HG03442 (cell line): ENCODE results near the gene ZNF398.

Experiments used
- ATAC-seq: cut with Tn5 transposase; IDR thresholded peaks from one replicate; pipeline ENCODE4 v1.9.1; 2021; ENCODE audit warnings: mild to moderate bottlenecking, moderate library complexity; ENCODE audit not compliant: unreplicated experiment

ZNF398 gene

DNA sequence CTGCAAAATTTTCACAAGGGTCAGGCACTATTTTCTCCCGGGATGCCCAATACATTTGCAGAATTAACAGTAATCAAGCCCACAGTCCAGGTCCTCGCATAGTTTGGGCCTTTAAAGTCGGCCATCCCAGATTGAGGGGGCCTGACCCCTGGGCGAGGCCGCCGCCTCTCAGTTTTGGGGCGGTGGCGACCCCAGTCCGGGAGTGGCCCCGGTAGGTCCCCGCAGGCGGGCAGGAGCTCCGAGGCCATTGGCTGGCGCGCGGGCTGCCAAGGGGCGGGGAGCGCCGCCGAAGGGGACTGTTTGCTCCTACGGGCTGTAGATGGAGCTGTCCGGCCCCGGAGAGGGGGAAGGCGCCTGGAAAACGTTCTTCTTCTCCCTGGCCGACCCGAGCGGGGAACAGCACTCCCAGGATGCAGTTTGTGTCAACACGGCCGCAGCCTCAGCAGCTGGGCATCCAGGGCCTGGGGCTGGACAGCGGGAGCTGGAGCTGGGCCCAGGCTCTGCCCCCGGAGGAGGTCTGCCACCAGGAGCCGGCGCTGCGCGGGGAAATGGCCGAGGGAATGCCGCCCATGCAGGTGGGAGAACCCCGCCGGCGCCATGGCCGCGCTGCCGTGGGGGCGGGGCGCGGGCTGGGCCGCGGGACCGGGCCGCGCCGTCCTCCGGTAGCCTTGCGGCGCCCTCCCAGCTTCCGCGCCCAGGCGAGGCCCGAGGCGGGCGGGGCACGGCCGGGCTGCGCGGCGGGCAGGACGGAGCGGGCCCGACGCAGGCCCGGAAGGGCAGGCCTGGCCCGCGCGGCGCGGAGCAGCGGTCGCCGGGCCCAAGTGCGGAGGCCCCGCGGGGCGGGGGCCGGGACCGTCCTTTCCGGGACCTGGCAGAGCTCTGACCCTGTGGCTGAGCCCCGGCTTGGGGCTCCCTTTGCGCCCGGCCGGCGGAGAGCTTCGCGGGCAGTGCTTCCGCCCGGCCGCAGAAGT is 48.2 kb downstream of the ZNF398 start, which contains the start of gene ZNF282:
TSS of gene ZNF282 (plus strand) at position 367 of the 971 bp plus-strand sequence. CDS start at position 411, 44 bp downstream.
- peak; percentile 86 for ATAC-seq

DNA sequence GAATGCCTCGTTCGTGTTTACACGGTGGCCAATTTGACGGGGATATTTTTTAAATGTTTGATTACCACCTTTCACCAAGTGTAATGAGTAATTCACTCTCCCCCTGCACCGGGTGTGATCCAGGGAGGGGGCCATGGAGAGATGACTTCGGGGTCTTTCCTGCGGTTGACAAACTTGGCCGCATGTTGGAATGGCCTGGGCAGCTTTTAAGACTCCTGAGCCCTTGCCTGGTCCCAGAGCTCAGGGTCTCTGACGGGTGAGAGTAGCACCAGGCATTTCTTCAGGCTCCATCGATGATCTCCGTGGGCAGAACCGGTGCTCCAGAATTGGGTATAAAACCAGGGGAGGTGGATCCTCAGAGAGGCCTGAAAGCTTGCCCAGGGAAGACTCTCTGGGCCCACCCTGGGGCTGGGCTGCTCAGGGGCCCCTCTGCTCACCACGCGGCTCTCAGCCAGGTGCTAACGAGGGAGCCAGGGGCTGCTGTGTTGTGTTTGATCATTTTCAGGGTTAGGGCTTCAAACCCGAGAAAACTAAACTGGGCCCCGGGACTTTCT is 49.0 kb downstream of the ZNF398 start:
- peak; percentile 11 for ATAC-seq

GRCh38 chr7:149196705-149197171 is 49.5 kb downstream of the ZNF398 start:
- peak; percentile 9 for ATAC-seq

DNA sequence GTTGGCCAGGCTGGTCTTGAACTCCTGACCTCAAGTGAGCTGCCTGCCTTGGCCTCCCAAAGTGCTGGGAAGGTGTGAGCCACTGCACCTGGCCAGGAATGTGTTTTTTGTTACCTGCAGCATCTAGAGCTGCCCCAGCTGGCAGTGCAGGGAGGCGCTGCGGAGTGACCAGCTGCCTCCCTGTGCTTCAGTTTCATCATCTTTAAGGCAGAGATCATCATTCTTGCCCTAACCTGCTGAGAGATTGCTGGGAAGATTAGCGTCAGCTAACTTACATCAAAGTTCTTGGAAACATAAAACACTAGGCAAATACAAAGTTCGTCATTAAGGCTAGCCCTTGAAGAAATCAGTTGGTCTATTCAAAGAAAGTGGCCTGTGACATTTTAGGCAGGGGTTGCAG is 50.4 kb downstream of the ZNF398 start:
- no peak for ATAC-seq

DNA sequence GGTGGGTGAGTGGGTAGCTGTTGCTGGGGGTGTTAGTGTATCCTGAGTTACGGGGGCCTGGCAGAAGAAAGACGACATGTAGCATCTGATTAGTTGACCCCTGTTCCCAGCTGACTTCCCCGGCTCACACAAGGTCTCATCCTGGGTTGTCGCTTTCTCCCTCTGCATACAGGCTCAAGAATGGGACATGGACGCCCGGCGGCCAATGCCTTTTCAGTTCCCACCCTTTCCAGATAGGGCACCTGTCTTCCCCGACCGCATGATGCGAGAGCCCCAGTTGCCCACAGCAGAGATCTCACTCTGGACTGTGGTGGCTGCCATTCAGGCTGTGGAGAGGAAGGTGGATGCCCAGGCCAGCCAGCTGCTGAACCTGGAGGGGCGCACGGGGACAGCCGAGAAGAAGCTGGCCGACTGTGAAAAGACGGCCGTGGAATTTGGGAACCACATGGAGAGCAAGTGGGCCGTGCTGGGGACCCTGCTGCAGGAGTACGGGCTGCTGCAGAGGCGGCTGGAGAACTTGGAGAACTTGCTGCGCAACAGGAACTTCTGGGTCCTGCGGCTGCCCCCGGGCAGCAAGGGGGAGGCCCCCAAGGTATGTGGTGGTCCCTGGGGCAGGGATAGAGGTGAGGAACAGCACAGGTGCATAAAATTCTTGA is 51.0 kb downstream of the ZNF398 start:
- ATAC-seq, result no peak

DNA sequence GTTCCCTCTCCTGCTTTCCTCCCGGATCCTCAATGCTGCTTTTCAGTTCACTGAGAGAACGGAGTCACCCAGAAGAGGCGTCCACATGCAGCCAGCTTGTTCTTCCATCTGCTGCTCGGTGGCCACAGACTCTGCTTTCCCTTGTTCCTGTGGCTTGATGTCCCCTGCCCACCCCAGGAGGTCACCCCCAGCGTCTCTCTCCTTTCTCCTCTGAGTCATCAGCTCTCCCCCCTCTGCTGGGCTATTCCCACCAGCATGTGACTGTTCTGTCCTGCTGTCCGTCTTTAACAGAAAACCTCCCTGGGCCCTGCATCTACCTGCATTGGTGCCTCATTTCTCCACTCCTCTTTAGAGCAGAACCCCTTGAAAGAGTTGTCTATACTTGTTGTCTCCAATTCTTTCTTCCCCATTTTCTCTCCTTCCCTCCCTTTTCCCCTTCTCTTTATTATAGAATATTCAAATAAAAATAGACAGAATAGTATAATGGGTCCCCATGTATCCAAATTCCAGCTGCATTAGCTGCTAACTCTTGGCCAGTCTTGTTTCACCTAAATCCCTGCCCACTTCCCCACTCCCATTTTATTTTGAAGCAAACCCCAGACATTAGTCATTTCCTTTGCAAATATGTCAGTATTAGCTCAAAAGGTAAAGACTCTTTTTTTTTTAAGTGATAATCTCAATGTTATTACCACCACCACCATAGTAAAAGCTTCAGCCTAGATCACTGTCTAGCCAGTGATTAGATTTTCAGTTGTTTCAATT is 52.2 kb downstream of the ZNF398 start:
- ATAC-seq, result no peak

- ATAC-seq, result no peak
Measured at GRCh38 chr7:149202831-149203231, 55.6 kb downstream of the ZNF398 start.

DNA sequence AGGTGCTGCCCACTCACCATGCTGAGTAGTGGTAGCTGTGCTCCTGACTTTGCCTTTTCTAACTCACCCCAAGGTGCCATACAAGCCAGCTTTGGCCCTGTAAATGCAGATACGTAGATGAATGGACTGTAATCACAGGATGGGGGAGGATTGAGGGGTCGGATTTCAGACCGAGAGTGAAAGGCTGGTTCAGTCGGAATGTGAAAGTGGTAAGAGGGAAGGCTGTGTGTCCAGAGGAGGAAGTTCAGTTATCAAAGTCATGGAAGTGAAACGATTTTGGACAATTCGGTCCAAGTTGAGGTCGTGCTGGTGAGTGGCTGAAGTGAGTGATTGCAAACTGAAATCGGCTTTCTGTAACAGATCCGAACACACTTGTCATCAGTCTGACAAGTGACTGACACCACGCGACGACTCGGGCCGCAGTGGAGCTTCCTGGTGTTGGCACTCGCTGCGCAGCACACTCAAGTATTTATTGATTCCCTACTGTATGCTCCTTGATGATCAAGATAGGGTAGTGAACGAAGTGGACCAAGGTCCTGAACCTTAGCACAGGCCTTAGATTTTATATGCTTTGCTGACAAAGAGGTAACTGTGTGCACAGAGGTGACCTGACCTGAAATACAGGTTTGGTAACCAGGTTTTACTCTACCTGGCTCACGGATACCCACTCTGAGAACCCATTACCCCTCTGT is 58.6 kb downstream of the ZNF398 start:
- no peak for ATAC-seq

- ATAC-seq, result no peak
Measured at GRCh38 chr7:149207324-149208035, 60.2 kb downstream of the ZNF398 start.

GRCh38 chr7:149209518-149210269 is 62.4 kb downstream of the ZNF398 start:
- no peak for ATAC-seq

GRCh38 chr7:149210551-149210950 is 63.3 kb downstream of the ZNF398 start:
- ATAC-seq, result no peak

DNA sequence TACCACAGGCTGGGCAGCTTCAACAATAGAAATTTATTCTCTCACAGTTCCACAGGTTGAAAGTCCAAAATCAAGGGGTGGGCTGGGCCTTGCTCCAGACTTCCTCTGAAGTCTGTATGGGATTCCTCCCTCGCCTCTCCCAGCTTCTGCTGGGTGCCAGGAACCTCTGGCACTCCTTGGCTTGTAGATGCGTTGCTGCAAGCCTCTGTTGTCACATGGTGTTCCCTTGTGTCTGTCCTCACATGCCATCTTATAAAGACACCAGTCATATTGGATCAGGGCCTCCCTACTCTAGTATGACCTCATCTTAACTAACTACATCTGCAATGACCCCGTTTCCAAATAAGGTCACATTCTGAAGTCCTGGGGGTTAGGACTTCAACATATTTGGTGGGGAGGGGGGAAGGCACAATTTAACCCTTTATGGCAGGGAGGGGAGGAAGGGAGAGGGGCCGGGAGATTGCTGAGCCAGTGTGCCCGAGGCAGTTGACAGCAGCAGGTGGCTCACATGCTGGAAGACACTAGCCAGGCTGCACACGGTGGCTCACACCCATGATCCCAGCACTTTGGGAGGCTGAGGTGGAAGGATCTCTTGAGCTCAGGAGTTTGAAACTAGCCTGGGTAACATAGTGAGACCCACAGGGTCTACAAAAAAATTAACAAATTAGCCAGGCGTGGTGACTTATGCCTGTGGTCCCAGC is 66.9 kb downstream of the ZNF398 start:
- ATAC-seq, result no peak

GRCh38 chr7:149216402-149216801 is 69.1 kb downstream of the ZNF398 start:
- no peak for ATAC-seq

DNA sequence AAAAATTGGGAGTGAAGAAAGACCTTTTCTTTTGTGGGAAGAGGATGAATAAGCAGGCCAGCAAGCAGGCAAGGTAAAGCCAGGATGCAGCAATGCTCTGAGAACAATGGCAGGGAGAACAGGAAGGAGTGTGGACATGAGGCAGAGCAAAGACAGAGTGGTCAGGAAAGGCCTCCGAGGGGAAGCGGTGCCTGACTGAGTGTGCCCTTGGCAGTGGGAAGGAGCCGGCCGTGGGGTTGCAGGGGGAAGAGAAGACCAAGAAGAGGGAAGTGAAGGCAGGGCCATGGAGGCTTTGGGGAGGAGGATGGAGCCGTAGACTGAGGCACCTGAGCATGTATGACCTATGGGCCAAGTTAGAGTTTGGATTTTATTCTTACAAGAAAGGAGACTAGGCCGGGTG is 70.3 kb downstream of the ZNF398 start:
- no peak for ATAC-seq

DNA sequence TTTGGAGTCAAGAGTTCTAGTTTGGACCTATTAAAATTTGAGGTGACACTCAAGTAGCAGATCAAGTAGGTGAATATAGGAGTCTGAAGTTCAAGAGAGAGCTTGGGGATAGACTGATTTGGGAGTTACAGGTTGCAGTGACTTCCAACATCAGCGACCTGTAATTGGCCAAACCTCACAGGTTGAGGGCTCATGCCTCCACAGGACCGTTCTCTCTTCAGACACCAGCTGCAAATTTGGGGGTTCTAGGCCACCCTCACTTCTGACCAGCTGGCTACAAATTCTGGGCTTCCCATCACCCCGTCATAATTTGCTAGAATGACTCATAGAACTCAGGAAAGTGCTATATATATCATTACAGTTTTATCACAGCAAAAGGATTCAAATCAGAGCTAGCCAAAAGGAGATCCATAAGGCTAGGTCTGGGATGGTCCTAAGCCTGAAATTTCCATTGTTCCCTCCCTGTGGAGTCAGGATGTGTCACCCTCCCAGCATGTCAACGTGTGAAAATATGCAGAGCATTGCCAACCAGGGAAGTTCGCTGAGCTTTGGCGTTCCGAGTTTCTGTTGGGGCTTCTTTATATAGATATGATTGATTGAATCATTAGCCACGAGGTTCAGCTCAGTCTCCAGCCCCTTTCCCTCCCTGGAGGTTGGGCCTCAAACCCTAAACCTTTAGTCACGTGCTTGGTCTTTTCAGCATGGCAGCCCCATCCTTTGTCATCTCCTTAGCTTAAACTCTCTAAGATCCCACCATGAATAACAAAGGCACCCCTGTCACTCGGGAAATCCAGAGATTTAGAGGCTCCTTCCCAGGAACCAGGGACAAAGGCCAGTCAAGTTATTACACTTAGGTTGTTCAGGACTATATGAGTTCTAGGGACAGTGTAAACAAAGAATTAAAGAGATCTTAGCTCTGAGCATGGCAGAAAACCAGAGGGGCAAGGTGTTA is 71.5 kb downstream of the ZNF398 start:
- no peak for ATAC-seq

- no peak for ATAC-seq
Measured at GRCh38 chr7:149220534-149220933, 73.3 kb downstream of the ZNF398 start.

- no peak for ATAC-seq
Measured at GRCh38 chr7:149223176-149223575, 75.9 kb downstream of the ZNF398 start.
